COR-L47 (cell line): Measurements from ENCODE around the gene PUDP.
"Not testable (repeated sequence)": the region's sequence is repeated elsewhere in the genome, so short reads cannot be mapped to it uniquely, and the experiment has no call there.

ENCODE experiments used
- DNase-seq: peaks from one replicate; lab custom pipeline; 2025; lab: John Stamatoyannopoulos, UW

The PUDP gene

DNA sequence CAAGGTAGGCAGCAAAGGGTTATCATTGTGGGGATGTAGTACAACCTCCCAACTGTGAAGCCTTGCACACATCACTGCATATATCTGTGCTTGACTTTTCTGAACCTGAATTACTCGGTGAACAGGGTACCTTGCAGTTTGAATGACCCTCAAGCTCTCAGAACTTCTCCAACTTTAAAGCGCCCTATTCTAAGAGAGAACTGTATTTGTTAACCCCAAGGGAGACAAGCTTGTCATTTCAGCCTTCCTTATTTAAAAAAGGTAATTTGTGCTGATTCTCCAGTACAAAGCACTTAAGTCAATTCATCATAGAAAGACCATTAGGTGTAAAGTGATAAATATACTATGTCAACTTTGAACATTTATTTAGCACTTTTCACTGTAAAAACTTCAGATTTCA, 122.5 kb downstream of the PUDP start:
- DNase-seq: no peak

DNA sequence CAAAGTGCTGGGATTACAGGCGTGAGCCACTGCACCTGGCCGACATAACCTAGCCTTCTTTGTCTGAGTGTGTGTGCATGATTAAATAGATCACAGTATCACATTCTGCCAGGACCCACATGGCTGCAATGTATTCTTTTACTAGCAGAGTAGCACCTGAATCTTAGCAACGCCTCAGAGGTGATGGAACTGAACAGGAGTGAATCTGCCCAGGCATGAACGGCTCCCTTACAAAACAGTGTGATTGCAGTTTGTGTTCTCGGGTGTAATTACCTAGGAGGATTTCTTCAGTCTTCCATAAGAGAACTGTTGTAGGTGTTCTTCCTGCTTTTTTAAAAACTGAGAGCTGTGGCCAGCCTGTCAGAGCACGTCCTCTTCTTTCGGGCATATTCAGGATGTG, 123.1 kb downstream of the PUDP start:
- no peak for DNase-seq

DNA sequence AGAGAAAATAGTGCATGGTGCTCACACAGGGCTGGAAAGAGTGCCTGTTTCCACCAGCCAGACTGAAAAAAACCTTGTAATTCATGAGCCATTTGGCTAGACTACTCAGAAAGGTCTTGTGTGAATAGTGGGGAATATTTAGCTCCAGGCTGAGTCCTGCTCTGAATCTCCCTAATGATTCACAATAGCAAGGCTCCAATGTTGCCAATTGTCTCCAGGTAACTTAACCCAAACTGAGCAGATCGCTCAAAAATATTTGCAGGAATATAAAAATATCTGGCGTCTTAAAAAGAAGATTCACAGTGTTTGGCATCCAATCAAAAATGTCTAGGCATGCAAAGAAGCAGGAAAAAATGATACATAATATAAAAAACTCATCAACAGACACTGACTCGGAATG, 125.0 kb downstream of the PUDP start:
- not testable (repeated sequence) for DNase-seq

DNA sequence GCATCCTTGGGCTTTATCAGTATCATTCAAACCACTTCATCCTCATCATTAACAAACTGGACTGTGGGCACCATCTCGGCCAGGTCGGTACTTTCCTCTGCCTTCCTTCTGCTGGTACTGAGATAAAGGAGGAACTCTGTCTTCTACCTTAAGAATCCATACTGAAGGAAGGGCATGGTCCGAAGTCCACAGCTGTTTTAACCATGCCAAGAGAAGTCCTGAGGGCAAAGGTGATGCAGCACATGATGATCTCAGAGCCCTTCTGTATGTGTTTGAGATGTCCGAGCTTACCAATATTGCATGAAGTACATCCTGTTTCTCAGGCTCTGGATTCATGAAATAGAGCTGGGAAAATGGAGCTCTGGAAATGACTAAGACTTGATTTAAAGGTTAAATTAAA, 126.0 kb downstream of the PUDP start:
- DNase-seq: no peak

DNA sequence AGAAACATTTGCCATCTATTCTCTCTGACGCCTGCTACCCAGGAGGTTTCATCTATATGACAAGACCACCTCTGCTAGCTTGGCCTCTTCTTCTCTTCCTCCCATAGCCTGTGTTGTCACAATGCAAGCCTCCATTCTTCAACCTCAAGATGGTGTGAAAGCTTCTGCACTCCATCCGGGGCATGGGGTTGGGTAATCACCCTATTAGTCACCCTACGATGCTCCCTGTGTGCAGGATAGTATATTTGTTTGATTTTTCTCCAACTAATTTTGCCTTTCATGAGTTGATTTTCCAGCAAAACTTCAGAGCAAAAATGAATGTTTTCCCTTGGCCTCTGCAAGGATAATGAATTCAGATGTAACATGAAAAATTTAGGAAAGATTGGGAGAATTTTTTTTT, 128.4 kb downstream of the PUDP start:
- no peak for DNase-seq

DNA sequence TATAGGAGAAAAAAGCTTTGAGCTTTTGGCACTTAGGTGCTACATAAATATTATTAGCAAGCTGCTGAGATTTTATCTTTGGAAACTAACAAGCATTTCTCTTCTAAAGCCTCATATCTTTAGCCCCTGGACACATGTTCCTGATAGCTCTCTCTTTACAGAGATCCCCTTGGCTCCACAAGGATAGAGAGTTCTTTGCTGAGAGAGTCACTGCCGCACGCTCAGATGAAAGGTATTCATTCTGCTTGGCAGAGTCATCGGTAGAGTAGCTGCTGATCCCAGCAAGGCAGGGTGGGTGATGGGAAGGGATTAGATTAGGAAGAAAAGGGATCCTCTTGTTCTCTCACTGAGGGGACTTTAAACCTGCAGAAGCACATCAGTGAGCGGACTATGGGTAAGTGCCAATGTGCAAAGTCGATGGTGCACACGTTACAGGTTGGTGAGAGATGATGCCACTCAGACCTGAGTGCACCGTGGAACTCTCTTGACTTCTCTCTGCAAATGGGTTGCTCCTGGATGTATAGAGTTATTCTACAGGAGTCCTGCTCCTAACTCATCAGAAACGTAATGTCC, 135.6 kb downstream of the PUDP start:
- DNase-seq: not testable (repeated sequence)

DNA sequence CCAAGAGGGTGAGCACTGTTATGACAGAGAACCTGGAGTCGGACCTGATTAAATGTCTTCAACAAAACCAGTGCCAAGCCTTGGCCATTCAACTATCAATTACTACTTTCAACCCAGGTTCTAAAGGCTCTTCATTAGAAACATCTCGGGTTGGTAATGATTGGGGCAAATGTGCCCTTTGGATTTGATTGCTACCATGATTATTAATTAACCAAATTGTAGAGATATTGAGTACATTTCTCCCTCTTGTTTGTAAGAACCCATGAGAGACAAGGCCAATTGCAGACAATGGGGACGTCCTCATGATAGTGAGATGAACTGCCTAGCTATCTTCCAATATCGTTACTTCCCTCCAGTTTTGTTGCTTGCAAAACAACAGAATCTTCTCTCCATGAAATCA, 137.1 kb downstream of the PUDP start:
- DNase-seq: not testable (repeated sequence)

DNA sequence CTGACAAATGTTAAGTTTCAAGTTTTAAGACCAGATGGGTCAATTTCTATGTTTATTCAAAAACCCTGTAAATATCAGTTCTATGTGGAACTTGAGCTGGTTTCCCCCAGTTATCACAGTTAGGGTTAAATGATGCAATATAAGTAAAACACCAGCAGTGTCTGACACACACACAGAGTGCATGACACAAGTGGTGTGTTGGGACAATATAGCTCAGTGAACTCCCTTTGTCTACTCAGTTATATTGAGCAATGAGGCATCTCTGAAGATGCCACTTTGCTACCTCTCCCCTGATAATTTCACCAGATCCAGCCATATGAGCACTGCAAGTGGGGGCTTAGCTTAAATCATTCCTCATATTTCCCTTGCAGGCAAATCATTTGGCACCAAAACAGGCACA, 140.6 kb downstream of the PUDP start:
- DNase-seq: not testable (repeated sequence)
